Esophagus squamous epithelium (tissue), 5 donors: ENCODE results near the gene MAD2L2. TPM values are rescaled to one million over a fixed set of nuclear protein-coding genes. Genes with fewer than 3 reads are reported as not detected.

ENCODE experiments used
- DNase-seq: peaks from one replicate; lab custom pipeline; 2025; lab: John Stamatoyannopoulos, UW
- H3K27ac ChIP-seq, 4 donors: fragments of 200-600 bp; sonication (generic); one replicate each; pipeline ENCODE4 v1.5.1; 2016 to 2019; ENCODE audit warnings: mild to moderate bottlenecking in 1 of 4
- H3K27me3 ChIP-seq, 4 donors: fragments of 200-600 bp; sonication (generic); 1 replicate in 3 of 4; 2 replicates in 1 of 4; pipeline versions ENCODE4 v1.5.1 to v1.6.0; 2017 to 2021; ENCODE audit warnings: antibody characterized with exemption in 1 of 4
- H3K36me3 ChIP-seq, 3 donors: fragments of 200-600 bp; sonication (generic); one replicate each; pipeline ENCODE4 v1.5.1; 2016 to 2019
- H3K4me1 ChIP-seq, 3 donors: fragments of 200-600 bp; sonication (generic); one replicate each; pipeline ENCODE4 v1.5.1; 2017 to 2019
- H3K4me3 ChIP-seq, 4 donors: fragments of 200-600 bp; sonication (generic); 1 replicate in 3 of 4; 2 replicates in 1 of 4; pipeline ENCODE4 v1.5.1; 2016 to 2019; ENCODE audit warnings: mild to moderate bottlenecking in 2 of 4, moderate library complexity in 1 of 4
- H3K9me3 ChIP-seq, 3 donors: fragments of 200-600 bp; sonication (generic); one replicate each; pipeline ENCODE4 v1.5.1; 2016 to 2019
- CTCF ChIP-seq, 6 experiments: fragments of 450-650 bp in 4 of 6; fragments of 200-600 bp in 2 of 6; sonication (generic) in 2 of 6; IDR thresholded peaks; one replicate each; pipeline ENCODE4 v1.5.1; 2016 to 2019; ENCODE audit warnings: antibody characterized with exemption in 6 of 6, mild to moderate bottlenecking in 4 of 6, moderate library complexity in 4 of 6
- POLR2A ChIP-seq, 4 donors: fragments of 450-650 bp; IDR thresholded peaks; one replicate each; pipeline ENCODE4 v1.6.1; 2017; ENCODE audit warnings: antibody characterized with exemption in 4 of 4, mild to moderate bottlenecking in 4 of 4, moderate library complexity in 3 of 4
- WGBS, 2 donors: methylation state at CpG; one replicate each; pipeline ENCODE4 v1.1.5; 2018; 5-methylcytosine and 5-hydroxymethylcytosine counted together
- intact Hi-C: fragments of 100-400 bp; cut with DNase I; formaldehyde crosslinking; loops from one replicate; pipeline ENCODE4 v1.15.0; 2022
- total RNA-seq, 4 donors: library from RNA; depleted of rRNA; stranded (reverse); fragments of >200 nt; gene quantifications; one replicate each; pipeline ENCODE4 v1.1.0, GENCODE V29; 2016
- donor health status: DM: yes; HTN: yes; CAD: no.

The MAD2L2 gene
- total RNA-seq, 4 donors from 2014 or later = 12.1 to 22.8 (median 18.9) TPM

- H3K9me3 ChIP-seq = no peaks in the 10 kb centered on the region
- no peak for DNase-seq
Observed at GRCh38 chr1:11691928-11692711, 11.2 kb upstream of the MAD2L2 start.

GRCh38 chr1:11691302-11691914, 10.5 kb upstream of the MAD2L2 start, which contains the start of gene DRAXIN:
Gene DRAXIN (plus strand): TSS chr1:11691710. CDS start chr1:11706259, 14,549 bp downstream.
- no peak for TF ChIP-seq CTCF (IDR thresholded peaks at IDR 0.05)
- peaks cover 18 to 93% (median 23%) of the 10 kb centered on the region in 4 donors for H3K27me3 ChIP-seq
- peaks cover 22 to 36% (median 26%) of the 10 kb centered on the region in 3 donors for H3K4me1 ChIP-seq
- DNase-seq = no peak
- no peaks in the 10 kb centered on the region for H3K9me3 ChIP-seq
- intact Hi-C loops = no loop called here
- no CpG with 5 or more reads among the region's 78 CpGs for WGBS, 2 donors
- peak within 1 kb of the TSS; percentile 3 to 61 (median 28) for H3K4me3 ChIP-seq
- no peaks in the 10 kb centered on the region for H3K36me3 ChIP-seq
- H3K27ac ChIP-seq = no peak within 1 kb of the TSS

More at GRCh38 chr1:11691928-11692711, 11.2 kb upstream of the MAD2L2 start:
- H3K27me3 ChIP-seq = peaks cover 18 to 97% (median 23%) of the 10 kb centered on the region in 4 donors
- H3K36me3 ChIP-seq = no peaks in the 10 kb centered on the region
- peaks cover 22 to 36% (median 26%) of the 10 kb centered on the region in 3 donors for H3K4me1 ChIP-seq
- TF ChIP-seq CTCF (IDR thresholded peaks at IDR 0.05) (no peak), POLR2A (IDR thresholded peaks at IDR 0.05) (no peak)
- WGBS, 2 donors = 3 to 5% methylated on average over 20 to 22 of the region's 64 CpGs
- no peak overlapping the region for H3K27ac ChIP-seq
- H3K4me3 ChIP-seq = peak overlapping the region in 2 of 4 donors; percentile 41 to 61
- intact Hi-C loops = no loop called here

- Histone ChIP-seq H3K9me3 (no peaks in the 10 kb centered on the region), H3K27me3 (peaks cover 18 to 90% (median 23%) of the 10 kb centered on the region in 4 donors), H3K27ac (no peak overlapping the region), H3K36me3 (no peaks in the 10 kb centered on the region), H3K4me3 (peak overlapping the region; percentile 3 to 61 (median 28)), H3K4me1 (peaks cover 22 to 36% (median 26%) of the 10 kb centered on the region in 3 donors)
- intact Hi-C loops = no loop called here
- no peak for TF ChIP-seq CTCF (IDR thresholded peaks at IDR 0.05)
- WGBS, 2 donors = 11% methylated on average over 15 to 30 of the region's 64 CpGs
- no peak for DNase-seq
Observed at GRCh38 chr1:11690397-11691301, 9.7 kb upstream of the MAD2L2 start.

- Histone ChIP-seq H3K4me1 (peaks cover 22 to 34% (median 26%) of the 10 kb centered on the region in 3 donors), H3K27ac (no peak overlapping the region), H3K27me3 (peaks cover 18 to 87% (median 20%) of the 10 kb centered on the region in 4 donors), H3K36me3 (no peaks in the 10 kb centered on the region), H3K4me3 (no peak overlapping the region), H3K9me3 (no peaks in the 10 kb centered on the region)
- intact Hi-C loops = no loop called here
- no peak for TF ChIP-seq CTCF (IDR thresholded peaks at IDR 0.05)
- TF ChIP-seq POLR2A (IDR thresholded peaks at IDR 0.05) = no peak
- WGBS, 2 donors = 89 to 95% methylated on average over 4 of the region's 4 CpGs
- no peak for DNase-seq
Observed at GRCh38 chr1:11688506-11688905, 7.6 kb upstream of the MAD2L2 start.
